Inferior parietal cortex (tissue), 1 donor: ENCODE results near the gene IFNGR2.
"Not testable (repeated sequence)": the region's sequence is repeated elsewhere in the genome, so short reads cannot be mapped to it uniquely, and the experiment has no call there.

Experiments
- DNase-seq: peaks from one replicate; pipeline ENCODE4 v3.0.0-alpha.2; 2016; ENCODE audit errors: extremely low spot score

The IFNGR2 gene

GRCh38 chr21:33402001-33402979, 923 bp upstream of the IFNGR2 start:
- peak; percentile 61 for DNase-seq

GRCh38 chr21:33403786-33404585, 773 bp downstream of the IFNGR2 start:
- peak; percentile 55 for DNase-seq

GRCh38 chr21:33406493-33406892, 3.3 kb downstream of the IFNGR2 start:
- DNase-seq, result no peak

GRCh38 chr21:33411949-33412430, 8.8 kb downstream of the IFNGR2 start:
- DNase-seq, result no peak

GRCh38 chr21:33412439-33412831, 9.2 kb downstream of the IFNGR2 start:
- not testable (repeated sequence) for DNase-seq

- no peak for DNase-seq
Observed at GRCh38 chr21:33412832-33413519, 9.8 kb downstream of the IFNGR2 start.

- no peak for DNase-seq
Observed at GRCh38 chr21:33414068-33414467, 10.9 kb downstream of the IFNGR2 start.

GRCh38 chr21:33414926-33415325, 11.7 kb downstream of the IFNGR2 start:
- no peak for DNase-seq

GRCh38 chr21:33418691-33419090, 15.5 kb downstream of the IFNGR2 start:
- no peak for DNase-seq

GRCh38 chr21:33419538-33420123, 16.4 kb downstream of the IFNGR2 start:
- no peak for DNase-seq

- no peak for DNase-seq
Observed at GRCh38 chr21:33421713-33422393, 18.6 kb downstream of the IFNGR2 start.

- no peak for DNase-seq
Observed at GRCh38 chr21:33424214-33424613, 21.0 kb downstream of the IFNGR2 start.

GRCh38 chr21:33425825-33426224, 22.6 kb downstream of the IFNGR2 start:
- DNase-seq, result no peak

GRCh38 chr21:33427051-33427450, 23.8 kb downstream of the IFNGR2 start:
- DNase-seq, result no peak

GRCh38 chr21:33428669-33429068, 25.5 kb downstream of the IFNGR2 start:
- no peak for DNase-seq

- no peak for DNase-seq
Observed at GRCh38 chr21:33430858-33431257, 27.6 kb downstream of the IFNGR2 start.

- DNase-seq, result no peak
Observed at GRCh38 chr21:33432496-33432895, 29.3 kb downstream of the IFNGR2 start.

- no peak for DNase-seq
Observed at GRCh38 chr21:33433001-33433400, 29.8 kb downstream of the IFNGR2 start.

GRCh38 chr21:33433425-33434114, 30.4 kb downstream of the IFNGR2 start:
- DNase-seq, result no peak

- peak; percentile 57 for DNase-seq
Observed at GRCh38 chr21:33434770-33435360, 31.7 kb downstream of the IFNGR2 start.
